Activated CD4-positive, alpha-beta T cell treated with anti-CD3 and anti-CD28 coated beads for 36 hours (primary cell): ENCODE data around the gene NFX1. TPM values are rescaled to one million over a fixed set of nuclear protein-coding genes. Genes with fewer than 3 reads are reported as not detected.

Experiments
- ATAC-seq: fragments of 200-7000 bp; cut with Tn5 transposase; one replicate; pipeline ENCODE4 v1.10.0; 2021; ENCODE audit warnings: mild to moderate bottlenecking, moderate library complexity
- CTCF ChIA-PET: fragments of 350-600 bp; sonication (Branson Sonifier 250); formaldehyde crosslinking; loops from one replicate; lab custom pipeline; 2021; ENCODE audit warnings: antibody characterized with exemption; lab: Charles Lee
- POLR2A ChIA-PET: fragments of 350-600 bp; sonication (Branson Sonifier 250); formaldehyde crosslinking; loops from one replicate; lab custom pipeline; 2021; ENCODE audit warnings: antibody characterized with exemption, inconsistent platforms; lab: Charles Lee
- DNase-seq: peaks from one replicate; pipeline ENCODE4 v3.0.0-alpha.2; 2020
- H3K27ac Mint-ChIP-seq: one replicate; pipeline ENCODE4 v1.8.0; 2021; ENCODE audit warnings: mixed read lengths
- H3K27me3 Mint-ChIP-seq: one replicate; pipeline ENCODE4 v1.8.0; 2021; ENCODE audit warnings: mixed read lengths
- H3K36me3 Mint-ChIP-seq: one replicate; pipeline ENCODE4 v1.8.0; 2021; ENCODE audit warnings: low read depth, mixed read lengths
- H3K4me1 Mint-ChIP-seq: one replicate; pipeline ENCODE4 v1.8.0; 2021; ENCODE audit warnings: mixed read lengths
- H3K4me3 Mint-ChIP-seq: one replicate; pipeline ENCODE4 v1.8.0; 2021; ENCODE audit warnings: mild to moderate bottlenecking, moderate library complexity, mixed read lengths
- H3K9me3 Mint-ChIP-seq: one replicate; pipeline ENCODE4 v1.8.0; 2021; ENCODE audit warnings: low read depth, mixed read lengths
- intact Hi-C, 2 experiments: fragments of 100-400 bp; cut with DNase I in 1 of 2; cut with micrococcal nuclease in 1 of 2; formaldehyde crosslinking; loops; one replicate each; pipeline versions ENCODE4 v1.14.2 to v1.15.1; 2022 to 2024; cut with DNase I, micrococcal nuclease
- total RNA-seq, 2 experiments: library from RNA; stranded (reverse); gene quantifications; one replicate each; pipeline ENCODE4 v1.2.3, GENCODE V29; 2021

NFX1 gene
- total RNA-seq, 2 experiments from 2014 or later, result 31.2 to 33.7 TPM

- no peak overlapping the region for H3K4me3 Mint-ChIP-seq
- H3K36me3 Mint-ChIP-seq, result no peaks in the 10 kb centered on the region
- CTCF ChIA-PET, result interaction anchor here (0.6 to 1.4 kb wide), 6 partner anchors 13 to 82 kb away, joined by 3 to 5 read pairs (median 3); no protein-coding TSS in a partner anchor
- H3K27ac Mint-ChIP-seq, result no peak overlapping the region
- peaks cover 32% of the 10 kb centered on the region for H3K4me1 Mint-ChIP-seq
- intact Hi-C loops, result loop anchor here (5.0 kb wide), 2 partner anchors 133 to 343 kb away; partner anchors contain the start of gene SMU1 (in 1 of the 2)
- no peaks in the 10 kb centered on the region for H3K9me3 Mint-ChIP-seq
- DNase-seq, result no peak
- ATAC-seq, result no peak
- POLR2A ChIA-PET, result interaction anchor here (0.7 kb wide), 1 partner anchor 41 kb away, joined by 3 read pairs; no protein-coding TSS in a partner anchor
- H3K27me3 Mint-ChIP-seq, result no peaks in the 10 kb centered on the region
Measured at GRCh38 chr9:33419708-33420303, 129.5 kb downstream of the NFX1 start.

Other genes with a start within 250 kb of the NFX1 start
- 10 to 100 TPM; 23.2 to 29.6 TPM for gene SMU1, start 213.8 kb upstream of the NFX1 start, total RNA-seq
- gene B4GALT1, start 123.2 kb upstream of the NFX1 start, total RNA-seq, result 10 to 100 TPM; 44.5 to 47.1 TPM
- gene SPINK4, start 50.3 kb upstream of the NFX1 start, total RNA-seq, result not detected
- 10 to 100 TPM; 47.9 to 65.8 TPM for gene BAG1, start 25.8 kb upstream of the NFX1 start, total RNA-seq
- 100 to 1,000 TPM; 102 to 106 TPM for gene CHMP5, start 25.5 kb upstream of the NFX1 start, total RNA-seq
- not detected for gene AQP7, start 112.1 kb downstream of the NFX1 start, total RNA-seq
- gene AQP3, start 157.1 kb downstream of the NFX1 start, total RNA-seq, result 10 to 100 TPM in 1 of 2 experiments, 1 to 10 TPM in 1; 8.5 to 11.3 TPM
- 10 to 100 TPM; 39.0 to 39.4 TPM for gene NOL6, start 183.4 kb downstream of the NFX1 start, total RNA-seq
- 1 to 10 TPM; 1.5 to 2.2 TPM for gene ANKRD18B, start 233.7 kb downstream of the NFX1 start, total RNA-seq